Immature natural killer cell (primary cell): ENCODE results near the gene OR51S1. TPM values are rescaled to one million over a fixed set of nuclear protein-coding genes. Genes with fewer than 3 reads are reported as not detected.
"Not testable (repeated sequence)": the region's sequence is repeated elsewhere in the genome, so short reads cannot be mapped to it uniquely, and the experiment has no call there.

ENCODE experiments used
- DNase-seq, 3 donors: peaks; one replicate each; pipeline ENCODE4 v3.0.0; 2022; ENCODE audit warnings: mixed read lengths in 1 of 3
- H3K27ac Mint-ChIP-seq, 6 donors: one replicate each; pipeline ENCODE4 v1.8.0; 2020; ENCODE audit warnings: mixed read lengths in 6 of 6, mild to moderate bottlenecking in 5 of 6, inconsistent platforms in 4 of 6, moderate library complexity in 3 of 6
- H3K27me3 Mint-ChIP-seq, 3 donors: one replicate each; pipeline ENCODE4 v1.8.0; 2020 to 2021; ENCODE audit warnings: low read depth in 3 of 3, mild to moderate bottlenecking in 3 of 3, mixed read lengths in 3 of 3, moderate library complexity in 3 of 3, inconsistent platforms in 1 of 3
- H3K36me3 Mint-ChIP-seq, 3 donors: one replicate each; pipeline ENCODE4 v1.8.0; 2020; ENCODE audit warnings: mixed read lengths in 3 of 3, inconsistent platforms in 2 of 3, mild to moderate bottlenecking in 2 of 3
- H3K4me1 Mint-ChIP-seq, 2 donors: one replicate each; pipeline ENCODE4 v1.8.0; 2020; ENCODE audit warnings: inconsistent platforms in 2 of 2, mild to moderate bottlenecking in 2 of 2, mixed read lengths in 2 of 2, moderate library complexity in 1 of 2
- H3K4me3 Mint-ChIP-seq, 5 donors: one replicate each; pipeline ENCODE4 v1.8.0; 2020; ENCODE audit warnings: mild to moderate bottlenecking in 5 of 5, mixed read lengths in 5 of 5, inconsistent platforms in 3 of 5, moderate library complexity in 3 of 5
- H3K9me3 Mint-ChIP-seq, 6 donors: one replicate each; pipeline ENCODE4 v1.8.0; 2020; ENCODE audit warnings: mild to moderate bottlenecking in 6 of 6, mixed read lengths in 6 of 6, inconsistent platforms in 4 of 6, moderate library complexity in 3 of 6
- polyA plus RNA-seq, 3 donors: library from polyadenylated mRNA; unstranded; fragments of 300-500 nt; fragmentation: Illumina TruSeq; gene quantifications; one replicate each; pipeline ENCODE4 v1.2.3, GENCODE V29; 2021

Gene OR51S1
- polyA plus RNA-seq, 3 donors from 2014 or later = not detected

DNA sequence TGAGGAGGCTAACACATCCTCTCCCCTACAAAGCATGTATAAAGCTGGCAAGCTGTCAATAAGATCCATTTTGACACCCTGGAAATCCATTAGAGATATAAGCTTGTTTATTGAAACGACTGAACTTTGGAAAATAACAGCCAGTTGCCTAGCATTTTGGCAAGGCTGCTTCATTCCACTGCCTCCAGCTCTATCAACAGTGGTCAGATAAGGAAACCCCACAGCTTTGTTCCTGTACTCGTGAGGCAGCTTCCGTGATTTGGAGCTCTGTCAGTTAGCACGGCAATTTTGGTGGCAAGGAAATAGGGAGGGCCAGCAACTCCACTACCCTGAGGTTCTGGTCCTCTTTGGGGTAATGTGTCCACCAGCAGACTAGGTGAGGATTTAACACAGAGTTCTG, 2.0 kb upstream of the OR51S1 start:
- no peak for DNase-seq
- Mint-ChIP-seq H3K27me3 (peaks cover 0 to 5% (median 4%) of the 10 kb centered on the region in 3 donors), H3K9me3 (peaks cover 0 to 7% (median under 1%) of the 10 kb centered on the region in 6 donors), H3K4me3 (no peak overlapping the region), H3K27ac (no peak overlapping the region), H3K4me1 (no peaks in the 10 kb centered on the region), H3K36me3 (no peaks in the 10 kb centered on the region)

DNA sequence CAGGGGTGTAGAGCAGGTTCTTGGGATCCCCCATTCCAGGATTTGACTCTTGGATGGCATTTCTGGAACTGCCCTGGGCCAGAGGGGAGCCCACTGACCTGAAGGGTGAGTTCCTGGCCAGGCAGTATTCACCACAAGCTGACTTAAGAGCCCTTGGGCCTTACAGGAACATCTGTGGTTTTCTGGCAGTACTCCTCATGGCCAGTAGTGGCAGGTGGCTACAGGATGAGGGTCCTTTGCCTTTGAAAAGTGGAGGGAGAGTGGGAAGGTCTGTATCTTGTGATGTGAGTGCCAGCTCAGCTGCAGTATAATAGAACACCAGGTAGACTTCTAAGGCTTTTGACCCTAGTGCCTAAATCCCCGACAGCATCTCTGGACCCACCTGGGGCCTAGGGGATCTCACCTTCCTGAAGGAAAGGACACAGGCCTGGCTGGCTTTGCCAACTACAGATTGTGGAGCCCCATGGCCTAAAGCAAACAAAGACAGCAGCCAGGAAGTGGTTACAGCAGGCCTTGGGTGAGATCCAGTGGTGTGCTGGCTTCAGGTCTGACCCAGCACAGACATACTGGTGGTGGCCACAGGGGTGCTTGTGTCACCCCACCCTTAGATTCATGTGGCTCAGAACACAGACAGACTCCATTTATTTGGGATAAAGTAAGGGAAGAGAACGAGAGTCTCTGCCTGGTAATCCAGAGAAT, 9.0 kb downstream of the OR51S1 start:
- Mint-ChIP-seq H3K36me3 (no peaks in the 10 kb centered on the region), H3K27me3 (peaks cover 0 to 3% (median 0%) of the 10 kb centered on the region in 3 donors), H3K4me1 (peaks cover 0 to 15% of the 10 kb centered on the region in 2 donors), H3K9me3 (peaks cover 0 to 2% (median 0%) of the 10 kb centered on the region in 6 donors), H3K4me3 (no peak overlapping the region), H3K27ac (no peak overlapping the region)
- no peak for DNase-seq

GRCh38 chr11:4830909-4831308, 18.1 kb downstream of the OR51S1 start:
- no peak for DNase-seq
- peaks cover 0 to 2% (median 0%) of the 10 kb centered on the region in 6 donors for H3K9me3 Mint-ChIP-seq
- no peaks in the 10 kb centered on the region for H3K4me1 Mint-ChIP-seq
- no peak overlapping the region for H3K27ac Mint-ChIP-seq
- peaks cover 0 to 4% (median 0%) of the 10 kb centered on the region in 3 donors for H3K27me3 Mint-ChIP-seq
- no peaks in the 10 kb centered on the region for H3K36me3 Mint-ChIP-seq
- H3K4me3 Mint-ChIP-seq = no peak overlapping the region

- Mint-ChIP-seq H3K27me3 (peaks cover 0 to 4% (median 0%) of the 10 kb centered on the region in 3 donors), H3K4me1 (no peaks in the 10 kb centered on the region), H3K36me3 (no peaks in the 10 kb centered on the region), H3K9me3 (peaks cover 0 to 2% (median 0%) of the 10 kb centered on the region in 6 donors), H3K4me3 (no peak overlapping the region), H3K27ac (no peak overlapping the region)
- no peak for DNase-seq
Observed at GRCh38 chr11:4830346-4830745, 18.7 kb downstream of the OR51S1 start.

DNA sequence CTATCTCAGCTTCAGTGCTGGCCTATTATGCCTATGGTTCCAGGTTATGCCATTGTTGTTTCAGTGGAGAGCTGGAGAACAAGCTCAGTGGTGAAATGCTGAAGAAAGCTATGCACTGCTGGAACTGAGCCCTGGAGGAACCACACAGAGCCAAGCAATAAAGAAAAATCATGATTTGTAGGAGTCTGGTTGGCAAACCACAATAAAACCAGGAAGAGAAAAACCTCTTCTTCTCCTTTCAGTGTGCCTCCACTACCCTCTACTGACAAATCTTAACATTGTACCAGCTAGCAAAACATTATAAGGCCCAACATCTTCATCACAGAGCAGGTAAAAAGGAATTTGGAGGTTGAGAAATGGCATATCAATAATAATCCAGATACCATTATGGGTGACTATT, 22.6 kb downstream of the OR51S1 start:
- Mint-ChIP-seq H3K4me1 (no peaks in the 10 kb centered on the region), H3K9me3 (peaks cover 0 to 3% (median 0%) of the 10 kb centered on the region in 6 donors), H3K36me3 (no peaks in the 10 kb centered on the region), H3K27ac (no peak overlapping the region), H3K27me3 (peaks cover 0 to 3% (median 2%) of the 10 kb centered on the region in 3 donors), H3K4me3 (no peak overlapping the region)
- no peak for DNase-seq

GRCh38 chr11:4825132-4825531, 23.9 kb downstream of the OR51S1 start:
- H3K36me3 Mint-ChIP-seq = no peaks in the 10 kb centered on the region
- DNase-seq = no peak
- H3K4me3 Mint-ChIP-seq = no peak overlapping the region
- H3K4me1 Mint-ChIP-seq = no peaks in the 10 kb centered on the region
- no peak overlapping the region for H3K27ac Mint-ChIP-seq
- peaks cover 0 to 3% (median 0%) of the 10 kb centered on the region in 6 donors for H3K9me3 Mint-ChIP-seq
- peaks cover 0 to 4% (median 3%) of the 10 kb centered on the region in 3 donors for H3K27me3 Mint-ChIP-seq

GRCh38 chr11:4821021-4821420, 28.0 kb downstream of the OR51S1 start, which contains the start of gene OR51F2:
Gene OR51F2, plus strand, starts transcription at chr11:4821321. Its CDS starts 101 bp downstream, at chr11:4821422.
- no peak for DNase-seq
- Mint-ChIP-seq H3K27ac (no peak within 1 kb of the TSS), H3K36me3 (no peaks in the 10 kb centered on the region)

GRCh38 chr11:4809246-4809645, 39.8 kb downstream of the OR51S1 start:
- Mint-ChIP-seq H3K4me1 (no peaks in the 10 kb centered on the region), H3K27ac (no peak overlapping the region), H3K36me3 (no peaks in the 10 kb centered on the region), H3K4me3 (no peak overlapping the region), H3K27me3 (peaks cover 0 to 7% (median 2%) of the 10 kb centered on the region in 3 donors), H3K9me3 (peaks cover 0 to 3% (median 0%) of the 10 kb centered on the region in 6 donors)
- no peak for DNase-seq

More at GRCh38 chr11:4821021-4821420, 28.0 kb downstream of the OR51S1 start, which contains the start of gene OR51F2:
- no peak within 1 kb of the TSS for H3K4me3 Mint-ChIP-seq
- no peaks in the 10 kb centered on the region for H3K4me1 Mint-ChIP-seq
- peaks cover 0 to 3% (median 0%) of the 10 kb centered on the region in 6 donors for H3K9me3 Mint-ChIP-seq
- H3K27me3 Mint-ChIP-seq = peaks cover 2 to 4% (median 3%) of the 10 kb centered on the region in 3 donors

- H3K4me1 Mint-ChIP-seq = no peaks in the 10 kb centered on the region
Observed at GRCh38 chr11:4808476-4808875, 40.5 kb downstream of the OR51S1 start.

DNA sequence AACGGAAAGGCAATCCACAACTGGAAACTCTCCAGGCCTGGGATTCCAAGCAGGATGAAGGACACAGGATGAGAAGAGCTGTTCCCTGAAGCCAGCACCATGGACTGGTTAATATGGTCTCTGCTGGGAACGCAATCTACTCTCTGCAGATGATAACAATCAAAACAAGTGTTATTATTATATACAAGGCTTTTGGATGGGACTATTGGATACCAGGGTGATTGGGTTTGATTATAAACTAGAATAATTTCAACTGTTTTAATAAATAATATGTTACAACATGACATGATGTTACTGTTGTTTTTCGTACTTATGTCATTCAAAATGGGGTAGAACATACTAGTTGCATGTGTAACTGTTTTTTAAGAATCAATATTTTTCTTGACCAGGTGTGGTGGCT, 44.7 kb downstream of the OR51S1 start, which contains the start of gene OR52R1:
Gene OR52R1, minus strand, starts transcription at position 101 of the 400 bp plus-strand sequence. Its CDS starts 0 bp downstream, at position 101.
- Mint-ChIP-seq H3K36me3 (no peaks in the 10 kb centered on the region), H3K27me3 (peaks cover 0 to 6% (median 0%) of the 10 kb centered on the region in 3 donors), H3K4me3 (no peak within 1 kb of the TSS), H3K4me1 (no peaks in the 10 kb centered on the region), H3K27ac (no peak within 1 kb of the TSS), H3K9me3 (peaks cover 0 to 3% (median 0%) of the 10 kb centered on the region in 6 donors)
- DNase-seq = no peak

More at GRCh38 chr11:4808476-4808875, 40.5 kb downstream of the OR51S1 start:
- H3K9me3 Mint-ChIP-seq = peaks cover 0 to 3% (median 0%) of the 10 kb centered on the region in 6 donors
- no peaks in the 10 kb centered on the region for H3K36me3 Mint-ChIP-seq
- peaks cover 0 to 7% (median 2%) of the 10 kb centered on the region in 3 donors for H3K27me3 Mint-ChIP-seq
- DNase-seq = no peak
- H3K4me3 Mint-ChIP-seq = no peak overlapping the region
- H3K27ac Mint-ChIP-seq = no peak overlapping the region

GRCh38 chr11:4801316-4801715, 47.7 kb downstream of the OR51S1 start:
- not testable (repeated sequence) for H3K9me3 Mint-ChIP-seq, DNase-seq, H3K36me3 Mint-ChIP-seq, H3K27ac Mint-ChIP-seq, H3K4me1 Mint-ChIP-seq, H3K27me3 Mint-ChIP-seq, H3K4me3 Mint-ChIP-seq

DNA sequence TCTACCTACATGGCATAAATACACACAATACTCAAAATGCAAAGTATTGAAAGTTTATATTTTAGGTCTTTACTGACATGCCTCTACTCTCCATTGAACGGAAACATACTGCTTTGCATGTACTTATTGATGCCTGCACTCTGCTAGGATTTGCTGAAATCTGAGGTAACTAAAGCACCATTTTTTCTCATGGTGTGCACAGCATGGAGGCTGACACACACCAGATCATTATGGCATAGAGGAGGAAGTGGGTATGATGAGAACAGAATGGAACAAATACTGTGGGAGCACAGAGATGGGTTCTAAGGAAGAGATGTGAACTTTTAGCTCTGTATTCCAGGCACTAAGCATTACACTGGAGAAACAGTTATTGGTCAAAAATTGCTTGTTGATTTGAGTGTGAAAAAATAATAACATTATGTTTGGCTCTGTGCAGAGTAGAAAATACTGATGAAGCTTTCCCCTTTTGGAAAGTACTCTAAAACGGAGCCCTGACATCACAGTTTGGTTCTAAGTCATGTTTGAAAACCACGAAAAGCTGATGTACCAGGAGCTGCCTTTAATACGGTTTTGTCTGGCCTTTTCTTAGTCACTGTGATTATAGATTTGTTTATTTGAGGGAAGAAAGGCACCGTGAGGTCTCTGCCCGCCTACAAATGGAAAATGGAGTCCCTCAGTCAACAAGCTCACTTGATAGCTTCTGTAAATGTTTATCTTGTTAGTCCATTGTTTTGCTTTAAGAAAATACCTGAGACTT, 50.4 kb downstream of the OR51S1 start:
- Mint-ChIP-seq H3K4me3 (no peak overlapping the region), H3K4me1 (no peaks in the 10 kb centered on the region), H3K27ac (no peak overlapping the region), H3K36me3 (no peaks in the 10 kb centered on the region), H3K27me3 (peaks cover 0 to 6% (median 2%) of the 10 kb centered on the region in 3 donors), H3K9me3 (peaks cover 0 to 2% (median 0%) of the 10 kb centered on the region in 6 donors)
- no peak for DNase-seq
